Stimulated activated CD4-positive, alpha-beta T cell treated with anti-CD3 and anti-CD28 coated beads, TNF-alpha, amount 100 ng/mL, for 4 hours (primary cell): ENCODE measurements around the gene TDG.
"Not testable (repeated sequence)": the region's sequence is repeated elsewhere in the genome, so short reads cannot be mapped to it uniquely, and the experiment has no call there.

Source experiments
- DNase-seq, 3 experiments: peaks; one replicate each; pipeline ENCODE4 v3.0.0-alpha.2; 2020; ENCODE audit warnings: low read depth in 3 of 3

TDG gene

GRCh38 chr12:103960616-103961227, 5.0 kb upstream of the TDG start:
- no peak for DNase-seq

- no peak for DNase-seq
Observed at GRCh38 chr12:103962493-103962892, 3.2 kb upstream of the TDG start.

GRCh38 chr12:103964805-103965204, 867 bp upstream of the TDG start:
- DNase-seq = no peak

GRCh38 chr12:103965255-103965589, 450 bp upstream of the TDG start:
- no peak for DNase-seq

- no peak for DNase-seq
Observed at GRCh38 chr12:103966736-103967135, 1.1 kb downstream of the TDG start.

GRCh38 chr12:103969391-103969790, 3.7 kb downstream of the TDG start:
- DNase-seq = no peak

GRCh38 chr12:103973909-103974308, 8.2 kb downstream of the TDG start:
- no peak for DNase-seq

GRCh38 chr12:103975368-103975767, 9.7 kb downstream of the TDG start:
- no peak for DNase-seq

GRCh38 chr12:103978384-103978982, 12.8 kb downstream of the TDG start:
- DNase-seq = no peak

GRCh38 chr12:103986829-103987228, 21.2 kb downstream of the TDG start:
- no peak for DNase-seq

GRCh38 chr12:103994235-103994634, 28.6 kb downstream of the TDG start:
- no peak for DNase-seq

- no peak for DNase-seq
Observed at GRCh38 chr12:103996595-103996994, 30.9 kb downstream of the TDG start.

GRCh38 chr12:103997286-103997900, 31.7 kb downstream of the TDG start:
- no peak for DNase-seq

- no peak for DNase-seq
Observed at GRCh38 chr12:103998976-103999375, 33.3 kb downstream of the TDG start.

GRCh38 chr12:104000807-104001434, 35.2 kb downstream of the TDG start:
- no peak for DNase-seq

GRCh38 chr12:104002686-104003085, 37.0 kb downstream of the TDG start:
- DNase-seq = no peak

GRCh38 chr12:104003596-104003995, 37.9 kb downstream of the TDG start:
- no peak for DNase-seq

- no peak for DNase-seq
Observed at GRCh38 chr12:104006929-104007328, 41.3 kb downstream of the TDG start.

GRCh38 chr12:104010121-104010520, 44.4 kb downstream of the TDG start:
- no peak for DNase-seq

GRCh38 chr12:104010606-104011169, 45.0 kb downstream of the TDG start:
- no peak for DNase-seq

GRCh38 chr12:104011253-104011652, 45.6 kb downstream of the TDG start:
- DNase-seq = no peak

GRCh38 chr12:104012331-104012730, 46.7 kb downstream of the TDG start:
- DNase-seq = no peak

GRCh38 chr12:104021862-104022261, 56.2 kb downstream of the TDG start:
- not testable (repeated sequence) for DNase-seq
